IPS-NIHi7 (cell line): Measurements from ENCODE around the gene TPK1.

Experiments
- DNase-seq: peaks from one replicate; pipeline ENCODE4 v3.0.0; 2012; ENCODE audit warnings: mixed read lengths; ENCODE audit errors: extremely low spot score

The TPK1 gene

GRCh38 chr7:144835652-144836544 is at the start of gene TPK1:
Gene TPK1 (minus strand): TSS chr7:144836053. CDS start chr7:144835602, 451 bp downstream.
- DNase-seq = peak; percentile 94

- no peak for DNase-seq
Measured at GRCh38 chr7:144885478-144885877, 49.6 kb upstream of the TPK1 start.

- DNase-seq = no peak
Measured at GRCh38 chr7:144884896-144885295, 49.0 kb upstream of the TPK1 start.

DNA sequence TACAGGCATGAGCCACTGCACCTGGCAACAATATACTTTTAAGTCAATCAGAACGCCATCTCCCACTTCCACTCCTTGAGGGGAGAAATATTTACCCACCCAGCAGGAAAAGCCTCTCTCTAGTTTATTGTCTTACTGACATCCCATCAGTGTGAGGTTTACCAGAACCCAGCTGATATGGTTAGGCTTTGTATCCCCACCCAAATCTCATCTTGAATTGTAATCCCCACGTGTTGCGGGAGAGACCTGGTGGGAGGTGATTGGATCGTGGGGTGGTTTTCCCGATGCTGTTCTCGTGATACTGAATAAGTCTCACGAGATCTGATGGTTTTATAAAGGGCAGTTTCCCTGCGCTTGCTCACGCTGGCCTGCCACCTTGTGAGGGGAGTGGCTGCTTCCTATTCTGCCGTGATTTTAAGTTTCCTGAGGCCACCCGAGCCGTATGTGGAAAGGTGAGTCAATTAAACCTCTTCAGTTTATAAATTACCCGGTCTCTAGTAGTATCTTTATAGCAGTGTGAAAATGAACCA is 37.5 kb upstream of the TPK1 start:
- DNase-seq = no peak

DNA sequence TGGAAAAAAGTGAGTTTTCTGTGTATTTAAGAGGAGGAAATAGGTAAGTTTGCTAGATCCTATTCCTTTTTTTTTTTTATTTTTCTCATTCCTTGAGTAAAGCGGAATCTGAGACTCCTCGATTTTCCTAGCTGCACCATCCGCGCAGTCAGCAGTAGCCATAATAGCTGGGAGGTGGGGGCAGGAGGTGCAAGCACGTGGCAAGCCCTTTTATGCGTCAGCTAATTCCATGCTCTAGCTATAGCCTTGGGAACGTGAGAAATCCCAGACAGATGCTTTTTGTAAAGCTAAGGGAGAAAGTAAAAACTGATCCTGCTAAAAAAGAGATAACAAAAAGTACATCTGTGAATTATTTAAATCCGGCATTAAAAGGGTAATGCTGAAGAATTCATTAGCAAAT is 33.2 kb upstream of the TPK1 start:
- DNase-seq = no peak

GRCh38 chr7:144866189-144866588 is 30.3 kb upstream of the TPK1 start:
- no peak for DNase-seq

DNA sequence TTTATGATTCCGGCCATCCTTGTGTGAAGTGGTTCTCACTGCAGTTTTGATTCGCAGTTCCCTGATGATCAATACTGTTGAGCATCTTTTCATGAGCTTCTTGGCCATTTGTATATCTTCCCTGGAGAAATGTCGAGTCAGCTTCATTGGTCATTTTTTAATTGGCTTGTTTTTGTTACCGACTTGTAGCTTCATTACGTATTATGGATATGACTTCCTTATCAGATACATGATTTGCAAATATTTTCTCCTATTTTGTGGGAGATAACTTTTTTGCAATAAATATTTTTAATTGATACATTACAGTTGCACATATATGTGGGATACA is 27.4 kb upstream of the TPK1 start:
- no peak for DNase-seq

- no peak for DNase-seq
Measured at GRCh38 chr7:144862612-144863319, 26.9 kb upstream of the TPK1 start.

DNA sequence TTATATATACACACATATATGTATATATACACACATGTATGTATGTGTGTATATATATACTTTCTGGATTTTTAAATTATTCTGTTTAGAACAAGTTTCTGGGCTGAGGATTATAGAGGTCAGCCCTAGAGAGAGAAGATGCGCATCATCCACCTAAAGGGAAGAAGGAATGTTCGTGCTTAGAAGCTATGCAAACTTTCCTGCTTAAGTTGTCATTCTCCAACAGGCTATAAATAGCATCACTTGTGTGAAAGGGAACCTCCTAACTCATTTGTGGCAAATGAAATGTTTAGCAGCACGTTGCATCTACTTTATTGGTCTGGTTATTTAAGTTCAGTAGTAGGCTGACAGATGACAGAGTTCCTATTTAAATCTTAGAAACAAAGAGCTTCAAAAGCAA is 23.9 kb upstream of the TPK1 start:
- no peak for DNase-seq

GRCh38 chr7:144857463-144857862 is 21.6 kb upstream of the TPK1 start:
- no peak for DNase-seq

DNA sequence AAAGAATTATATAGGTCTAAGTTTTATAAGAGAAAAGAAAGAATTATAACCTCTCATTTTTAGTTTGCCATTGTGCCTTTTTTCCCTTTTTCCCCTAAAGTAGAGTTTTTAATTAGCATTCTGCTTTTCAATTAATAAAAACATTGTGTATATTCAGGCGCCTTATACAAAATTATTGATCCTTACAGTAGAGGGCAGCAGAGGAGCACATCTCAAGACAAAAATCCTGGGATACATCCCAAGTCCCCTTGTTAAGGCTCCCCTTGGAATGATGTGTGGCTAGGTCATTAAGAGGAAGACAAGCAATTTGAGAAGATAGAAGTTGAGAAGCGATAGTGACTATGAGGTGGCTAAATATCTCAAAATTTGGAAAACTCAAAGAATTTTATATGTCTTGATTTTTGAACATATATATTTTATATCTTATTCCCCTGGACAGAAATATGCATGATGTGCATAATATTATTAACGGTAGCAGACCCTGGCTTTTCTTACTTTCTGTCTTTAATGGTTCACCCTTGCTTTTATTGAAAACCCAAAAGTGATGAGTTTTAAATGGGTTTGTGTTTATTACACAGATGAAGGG is 19.1 kb upstream of the TPK1 start:
- DNase-seq = peak; percentile 58

GRCh38 chr7:144853542-144853941 is 17.7 kb upstream of the TPK1 start:
- DNase-seq = no peak

DNA sequence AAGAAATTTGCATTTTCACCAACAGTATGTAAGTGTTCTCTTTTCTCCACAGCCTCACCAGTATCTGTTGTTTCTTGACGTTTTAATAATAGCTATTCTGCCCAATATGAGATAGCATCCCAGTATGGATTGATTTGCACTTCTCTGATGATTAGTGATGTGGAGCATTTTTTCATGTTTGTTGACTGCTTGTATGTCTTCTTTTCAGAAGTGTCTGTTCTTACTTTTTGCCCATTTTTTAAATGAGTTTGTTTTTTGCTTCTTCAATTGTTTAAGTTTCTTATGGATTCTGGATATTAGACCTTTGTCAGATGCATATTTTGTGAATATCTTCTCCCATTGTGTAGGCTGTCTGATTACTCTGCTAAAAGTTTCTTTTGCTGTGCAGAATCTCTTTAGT is 12.2 kb upstream of the TPK1 start:
- no peak for DNase-seq

DNA sequence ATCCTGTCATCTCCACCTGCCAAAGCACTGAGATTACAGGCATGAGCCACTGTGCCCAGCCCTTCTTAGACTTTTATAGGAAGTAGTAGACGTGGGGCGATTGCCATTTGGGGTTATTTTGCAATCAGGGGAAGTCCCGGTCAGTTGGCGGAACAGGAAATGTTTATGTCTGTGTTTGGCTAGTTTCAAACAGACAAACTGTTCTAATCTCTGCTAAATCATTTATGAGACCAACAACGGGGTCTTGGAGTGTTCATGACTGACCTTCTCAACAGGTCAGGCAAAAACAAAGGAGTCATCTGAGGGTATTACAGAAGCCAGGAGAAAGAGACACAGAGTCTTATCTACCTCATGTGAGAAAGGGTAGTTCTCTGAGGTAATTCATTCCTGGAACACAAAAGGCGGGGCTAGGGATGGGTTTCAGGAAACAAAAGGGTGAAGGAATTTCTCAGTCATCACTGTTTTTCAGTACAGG is 6.6 kb upstream of the TPK1 start:
- peak; percentile 40 for DNase-seq

DNA sequence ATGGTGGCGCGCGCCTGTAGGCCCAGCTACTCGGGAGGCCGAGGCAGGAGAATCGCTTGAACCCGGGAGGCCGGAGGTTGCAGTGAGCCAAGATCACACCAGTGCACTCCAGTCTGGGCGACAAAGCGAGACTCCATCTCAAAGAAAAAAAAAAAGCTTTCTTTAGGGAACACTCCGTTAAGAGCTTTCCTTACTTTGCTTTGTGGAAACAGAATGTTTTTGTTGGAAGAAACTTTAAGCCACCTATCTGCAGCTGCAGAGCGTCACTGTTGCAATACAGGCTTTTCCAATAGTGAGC is 641 bp upstream of the TPK1 start:
- no peak for DNase-seq

DNA sequence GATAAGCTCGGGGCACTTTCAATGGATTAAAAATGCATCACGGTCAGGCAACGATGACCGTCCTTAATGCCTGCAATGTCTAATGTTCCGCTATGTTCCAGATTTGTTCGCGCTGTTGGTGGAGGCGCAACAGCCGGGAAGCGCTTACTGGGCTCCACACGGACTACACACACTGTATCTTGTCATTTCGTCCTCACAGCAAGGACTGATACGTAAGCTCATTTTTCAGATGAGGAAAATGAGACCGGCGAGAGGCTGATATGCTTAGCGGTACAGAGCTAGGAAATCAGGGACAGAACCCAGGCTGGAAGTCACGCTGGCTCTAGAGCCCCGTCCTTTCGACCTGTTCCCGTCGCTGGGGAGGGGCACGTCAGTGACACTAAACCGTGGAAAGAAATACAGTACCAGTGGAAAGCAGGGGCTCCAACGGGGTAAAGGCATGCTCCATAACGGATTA is 670 bp downstream of the TPK1 start:
- peak; percentile 20 for DNase-seq

GRCh38 chr7:144834641-144835144 is 1.2 kb downstream of the TPK1 start:
- no peak for DNase-seq

DNA sequence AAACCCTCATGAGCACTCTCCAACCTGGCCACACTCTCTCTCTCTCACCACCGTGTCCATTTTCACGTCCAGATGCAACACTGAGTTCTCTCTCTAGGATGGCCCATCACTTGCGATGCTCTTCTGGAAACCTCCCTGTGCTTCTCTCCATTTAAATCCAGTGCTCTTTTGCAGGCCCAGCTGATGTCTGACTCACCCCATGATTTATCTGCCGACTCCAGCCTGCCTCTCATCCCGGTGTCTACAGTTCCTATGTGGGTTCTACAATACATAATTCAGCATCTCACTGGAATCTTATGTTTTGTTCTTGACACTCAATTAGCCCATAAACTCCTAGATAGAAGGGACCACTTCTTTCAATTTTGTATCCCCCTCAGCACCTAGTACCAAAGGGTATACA is 5.0 kb downstream of the TPK1 start:
- DNase-seq = no peak

DNA sequence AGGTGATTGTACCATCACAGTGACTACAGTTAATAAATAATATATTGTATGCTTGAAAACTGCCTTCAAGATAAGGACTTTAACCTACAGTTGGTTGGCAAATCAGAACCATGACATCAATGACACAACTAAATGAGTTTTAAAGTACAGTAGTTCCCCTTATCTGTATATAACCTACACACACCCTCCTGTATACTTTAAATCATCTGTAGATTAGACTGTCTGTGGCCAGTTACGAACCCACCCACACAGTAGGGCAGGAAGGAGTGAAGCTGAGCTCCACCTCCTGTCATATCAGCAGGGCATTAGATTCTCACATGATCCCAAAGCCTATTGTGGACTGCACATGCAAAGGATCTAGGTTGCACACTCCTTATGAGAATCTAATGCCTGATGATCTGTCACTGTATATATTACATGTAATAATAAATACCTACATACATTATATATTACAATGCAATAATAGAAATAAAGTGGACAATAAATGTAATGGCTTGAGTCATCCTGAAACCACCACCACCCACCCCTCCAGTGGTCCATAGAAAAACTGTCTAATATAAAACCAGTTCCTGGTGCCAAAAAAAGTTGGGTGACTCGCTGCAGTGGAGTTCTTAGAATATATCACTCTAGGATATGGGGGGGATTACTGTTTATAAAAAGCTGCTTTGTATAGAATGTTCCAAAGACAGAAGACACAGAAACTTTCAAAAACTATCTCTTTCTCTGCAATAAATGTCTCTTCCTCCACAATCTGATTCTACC is 5.6 kb downstream of the TPK1 start:
- DNase-seq = no peak

- no peak for DNase-seq
Measured at GRCh38 chr7:144827621-144828020, 8.2 kb downstream of the TPK1 start.

DNA sequence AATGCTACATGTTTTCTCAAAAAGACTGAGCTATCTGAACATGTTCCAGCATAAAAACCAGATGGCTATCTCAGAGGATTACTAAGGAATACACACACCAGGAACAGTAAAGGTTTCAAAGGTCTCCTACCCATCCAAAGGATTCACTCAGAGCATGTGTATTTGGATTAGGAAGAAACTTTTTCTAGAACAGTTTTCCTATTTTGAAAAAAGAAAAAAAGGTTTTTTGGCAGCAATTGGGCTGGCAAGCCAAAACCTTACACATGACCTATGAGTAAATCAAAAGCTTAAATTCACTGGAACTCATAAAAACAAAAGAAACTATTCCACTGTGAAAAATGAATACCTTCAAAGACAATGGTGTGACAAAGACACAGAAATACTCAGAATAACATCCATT is 9.6 kb downstream of the TPK1 start:
- DNase-seq = no peak

DNA sequence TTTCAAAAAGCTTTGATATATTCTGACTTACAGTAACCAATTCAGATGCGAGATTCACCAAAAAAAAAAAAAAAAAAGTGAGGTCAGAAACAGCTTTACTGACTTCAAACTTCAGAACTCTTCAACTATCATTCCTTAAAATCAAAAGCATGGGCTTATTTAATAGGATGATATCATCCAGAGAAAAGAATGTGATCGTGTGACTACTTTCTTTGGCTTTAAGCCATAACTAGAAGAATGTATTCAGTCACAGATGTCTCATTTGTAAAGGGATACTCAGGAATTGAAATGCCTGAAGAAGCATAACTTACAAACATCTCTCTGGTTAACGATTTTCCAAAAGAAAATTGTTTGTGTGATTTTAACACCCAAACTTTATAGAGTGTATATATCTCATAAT is 11.5 kb downstream of the TPK1 start:
- no peak for DNase-seq
